HG03469 (cell line): ENCODE results near the gene TOX2.
"Not testable (repeated sequence)": the region's sequence is repeated elsewhere in the genome, so short reads cannot be mapped to it uniquely, and the experiment has no call there.

ENCODE experiments used
- ATAC-seq: cut with Tn5 transposase; IDR thresholded peaks from one replicate; pipeline ENCODE4 v1.9.1; 2021; ENCODE audit warnings: mild to moderate bottlenecking, moderate library complexity, moderate number of reproducible peaks; ENCODE audit not compliant: unreplicated experiment

TOX2 gene

GRCh38 chr20:44029848-44030230 lies 115.2 kb downstream of the TOX2 start:
- ATAC-seq, result no peak

GRCh38 chr20:44030394-44030793 lies 115.7 kb downstream of the TOX2 start:
- ATAC-seq, result no peak

GRCh38 chr20:44031001-44031574 lies 116.4 kb downstream of the TOX2 start:
- ATAC-seq, result no peak

- ATAC-seq, result no peak
These were observed 117.3 kb downstream of the TOX2 start for GRCh38 chr20:44031781-44032582.

- no peak for ATAC-seq
These were observed 118.1 kb downstream of the TOX2 start for GRCh38 chr20:44032583-44033331.

GRCh38 chr20:44033344-44033743 lies 118.7 kb downstream of the TOX2 start:
- no peak for ATAC-seq

- ATAC-seq, result no peak
These were observed 119.2 kb downstream of the TOX2 start for GRCh38 chr20:44033873-44034272.

- ATAC-seq, result no peak
These were observed 119.8 kb downstream of the TOX2 start for GRCh38 chr20:44034451-44034850.

GRCh38 chr20:44034965-44035635 lies 120.4 kb downstream of the TOX2 start:
- ATAC-seq, result no peak

- ATAC-seq, result no peak
These were observed 121.3 kb downstream of the TOX2 start for GRCh38 chr20:44035924-44036323.

GRCh38 chr20:44036441-44036840 lies 121.8 kb downstream of the TOX2 start:
- ATAC-seq, result no peak

GRCh38 chr20:44038681-44039123 lies 124.0 kb downstream of the TOX2 start:
- no peak for ATAC-seq

- no peak for ATAC-seq
These were observed 124.5 kb downstream of the TOX2 start for GRCh38 chr20:44039147-44039546.

- no peak for ATAC-seq
These were observed 125.1 kb downstream of the TOX2 start for GRCh38 chr20:44039741-44040140.

- no peak for ATAC-seq
These were observed 125.7 kb downstream of the TOX2 start for GRCh38 chr20:44040202-44040915.

GRCh38 chr20:44041001-44041400 lies 126.3 kb downstream of the TOX2 start:
- no peak for ATAC-seq

- ATAC-seq, result not testable (repeated sequence)
These were observed 130.1 kb downstream of the TOX2 start for GRCh38 chr20:44044712-44045111.

GRCh38 chr20:44050327-44050726 lies 135.7 kb downstream of the TOX2 start:
- ATAC-seq, result no peak

- ATAC-seq, result no peak
These were observed 136.4 kb downstream of the TOX2 start for GRCh38 chr20:44050925-44051660.

GRCh38 chr20:44051661-44052000 lies 137.0 kb downstream of the TOX2 start:
- no peak for ATAC-seq
